Cardiac muscle cell (in vitro differentiated cells and primary cell): ENCODE results near the gene ITPR2. TPM values are rescaled to one million over a fixed set of nuclear protein-coding genes. Genes with fewer than 3 reads are reported as not detected.

Source experiments
- DNase-seq, 2 donors: peaks; one replicate each; pipeline versions ENCODE4 v3.0.0 to v3.0.0-alpha.2; 2010 to 2017; ENCODE audit warnings: low read depth in 1 of 2, low spot score in 1 of 2
- H3K27ac ChIP-seq: fragments of 200-600 bp; sonication (generic); 2 replicates; pipeline ENCODE4 v1.5.1; 2016
- H3K27me3 ChIP-seq: fragments of 200-600 bp; sonication (generic); 2 replicates; pipeline ENCODE4 v1.6.0; 2016; ENCODE audit warnings: control low read depth
- H3K36me3 ChIP-seq: fragments of 200-600 bp; sonication (generic); 2 replicates; pipeline ENCODE4 v1.5.1; 2016; ENCODE audit warnings: control low read depth
- H3K4me1 ChIP-seq: fragments of 200-600 bp; sonication (generic); 2 replicates; pipeline ENCODE4 v1.8.1; 2017; ENCODE audit warnings: low read depth, mild to moderate bottlenecking, mixed run types
- H3K4me3 ChIP-seq: fragments of 200-600 bp; sonication (generic); 2 replicates; pipeline ENCODE4 v1.5.1; 2016; ENCODE audit warnings: mild to moderate bottlenecking
- H3K9me3 ChIP-seq: fragments of 200-600 bp; sonication (generic); 2 replicates; pipeline ENCODE4 v1.5.1; 2017; ENCODE audit warnings: low read depth, mild to moderate bottlenecking, control low read depth
- CTCF ChIP-seq: IDR thresholded peaks from 2 replicates; pipeline ENCODE4 v1.5.1; 2012; ENCODE audit warnings: low read depth, mild to moderate bottlenecking, low read length
- polyA plus RNA-seq: library from polyadenylated mRNA; unstranded; fragments of >200 nt; fragmentation: Nextera tagmentation; extraction: Ambion mirVana; gene quantifications from 2 replicates; pipeline ENCODE4 v1.2.1, GENCODE V29; 2016
- total RNA-seq: library from RNA; depleted of rRNA; stranded (reverse); fragments of >200 nt; gene quantifications from 2 replicates; pipeline ENCODE4 v1.2.3, GENCODE V29; 2016

Gene ITPR2
- total and polyA plus RNA-seq, 2 experiments from 2014 or later, result 4.8 to 5.1 TPM

GRCh38 chr12:26612203-26612602 lies 220.8 kb downstream of the ITPR2 start:
- Histone ChIP-seq H3K36me3 (no peaks in the 10 kb centered on the region), H3K27ac (no peak overlapping the region), H3K4me1 (peaks cover 3% of the 10 kb centered on the region), H3K4me3 (no peak overlapping the region), H3K9me3 (no peaks in the 10 kb centered on the region), H3K27me3 (no peaks in the 10 kb centered on the region)
- DNase-seq, result no peak
- no peak for TF ChIP-seq CTCF

- Histone ChIP-seq H3K9me3 (no peaks in the 10 kb centered on the region), H3K27me3 (no peaks in the 10 kb centered on the region), H3K36me3 (no peaks in the 10 kb centered on the region), H3K27ac (no peak overlapping the region), H3K4me1 (peaks cover 3% of the 10 kb centered on the region), H3K4me3 (no peak overlapping the region)
- no peak for TF ChIP-seq CTCF
- DNase-seq, result no peak
These were observed 221.4 kb downstream of the ITPR2 start for GRCh38 chr12:26611598-26611997.

- no peaks in the 10 kb centered on the region for H3K9me3 ChIP-seq
- no peak overlapping the region for H3K4me3 ChIP-seq
- DNase-seq, result no peak
- TF ChIP-seq CTCF, result no peak
- H3K27ac ChIP-seq, result no peak overlapping the region
- peaks cover 3% of the 10 kb centered on the region for H3K4me1 ChIP-seq
- H3K36me3 ChIP-seq, result no peaks in the 10 kb centered on the region
- H3K27me3 ChIP-seq, result no peaks in the 10 kb centered on the region
These were observed 222.2 kb downstream of the ITPR2 start for GRCh38 chr12:26610774-26611173.

GRCh38 chr12:26609986-26610385 lies 223.0 kb downstream of the ITPR2 start:
- TF ChIP-seq CTCF, result no peak

GRCh38 chr12:26608706-26609105 lies 224.3 kb downstream of the ITPR2 start:
- Histone ChIP-seq H3K27ac (no peak overlapping the region), H3K27me3 (no peaks in the 10 kb centered on the region), H3K9me3 (no peaks in the 10 kb centered on the region), H3K4me1 (no peaks in the 10 kb centered on the region), H3K36me3 (no peaks in the 10 kb centered on the region), H3K4me3 (no peak overlapping the region)
- TF ChIP-seq CTCF, result no peak
- DNase-seq, result no peak

More at GRCh38 chr12:26609986-26610385, 223.0 kb downstream of the ITPR2 start:
- H3K4me1 ChIP-seq, result peaks cover 3% of the 10 kb centered on the region
- no peaks in the 10 kb centered on the region for H3K36me3 ChIP-seq
- DNase-seq, result no peak
- no peaks in the 10 kb centered on the region for H3K9me3 ChIP-seq
- H3K27ac ChIP-seq, result no peak overlapping the region
- no peaks in the 10 kb centered on the region for H3K27me3 ChIP-seq
- H3K4me3 ChIP-seq, result no peak overlapping the region

- H3K4me1 ChIP-seq, result no peaks in the 10 kb centered on the region
- no peaks in the 10 kb centered on the region for H3K9me3 ChIP-seq
- no peak overlapping the region for H3K27ac ChIP-seq
- no peak for DNase-seq
- H3K27me3 ChIP-seq, result no peaks in the 10 kb centered on the region
- no peak overlapping the region for H3K4me3 ChIP-seq
- TF ChIP-seq CTCF, result no peak
- H3K36me3 ChIP-seq, result no peaks in the 10 kb centered on the region
These were observed 224.7 kb downstream of the ITPR2 start for GRCh38 chr12:26608273-26608672.
